SJCRH30 (cell line): ENCODE results near the gene CLVS2. TPM values are rescaled to one million over a fixed set of nuclear protein-coding genes. Genes with fewer than 3 reads are reported as not detected.

ENCODE experiments used
- DNase-seq, 2 experiments: peaks; one replicate each; pipeline ENCODE4 v3.0.0-alpha.2; 2015 to 2020
- H3K27ac ChIP-seq: fragments of 250-450 bp; sonication (Bioruptor Pico); 2 replicates; pipeline ENCODE4 v1.5.1; 2020; ENCODE audit warnings: mild to moderate bottlenecking, moderate library complexity
- H3K27me3 ChIP-seq: fragments of 250-450 bp; sonication (Bioruptor Pico); 2 replicates; pipeline ENCODE4 v1.5.1; 2020; ENCODE audit warnings: mild to moderate bottlenecking, moderate library complexity
- H3K36me3 ChIP-seq: fragments of 250-450 bp; sonication (Bioruptor Pico); 2 replicates; pipeline ENCODE4 v1.5.1; 2020; ENCODE audit warnings: mild to moderate bottlenecking, moderate library complexity
- H3K4me1 ChIP-seq: fragments of 250-450 bp; sonication (Bioruptor Pico); 2 replicates; pipeline ENCODE4 v1.5.1; 2020; ENCODE audit warnings: mild to moderate bottlenecking, moderate library complexity
- H3K4me3 ChIP-seq: fragments of 250-450 bp; sonication (Bioruptor Pico); 2 replicates; pipeline ENCODE4 v1.5.1; 2020; ENCODE audit warnings: mild to moderate bottlenecking, moderate library complexity
- H3K9me3 ChIP-seq: fragments of 250-450 bp; sonication (Bioruptor Pico); replicated peaks from 2 replicates; pipeline ENCODE4 v1.5.1; 2020; ENCODE audit warnings: mild to moderate bottlenecking, moderate library complexity
- total RNA-seq: library from RNA; depleted of rRNA; stranded (reverse); fragments of >200 nt; shearing (Covaris generic); gene quantifications from 2 replicates; pipeline ENCODE4 v1.2.3, GENCODE V29; 2014

The CLVS2 gene
- total RNA-seq, 1 experiment from 2014 or later: not detected

DNA sequence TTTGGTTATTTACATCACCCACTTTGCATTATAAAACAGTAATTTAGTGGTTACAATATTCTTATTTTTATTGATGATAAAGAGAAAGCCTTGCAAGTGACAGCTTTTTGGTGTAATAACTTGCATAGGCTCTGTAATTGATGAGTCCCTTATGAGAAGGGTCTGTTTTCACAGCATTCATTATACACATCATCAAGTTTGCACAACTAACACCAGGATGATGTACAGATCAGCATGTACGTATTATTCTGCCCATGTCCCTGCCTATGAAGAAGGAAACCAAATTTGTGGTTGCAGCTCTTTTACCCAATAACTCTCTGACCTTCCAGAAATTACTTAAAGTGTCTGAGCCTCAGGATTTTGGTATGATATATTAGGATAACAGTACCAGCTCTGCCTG is 59.2 kb downstream of the CLVS2 start:
- DNase-seq: no peak
- Histone ChIP-seq H3K4me3 (no peak overlapping the region), H3K27ac (no peak overlapping the region), H3K27me3 (no peaks in the 10 kb centered on the region), H3K9me3 (no peaks in the 10 kb centered on the region), H3K36me3 (no peaks in the 10 kb centered on the region), H3K4me1 (no peaks in the 10 kb centered on the region)

DNA sequence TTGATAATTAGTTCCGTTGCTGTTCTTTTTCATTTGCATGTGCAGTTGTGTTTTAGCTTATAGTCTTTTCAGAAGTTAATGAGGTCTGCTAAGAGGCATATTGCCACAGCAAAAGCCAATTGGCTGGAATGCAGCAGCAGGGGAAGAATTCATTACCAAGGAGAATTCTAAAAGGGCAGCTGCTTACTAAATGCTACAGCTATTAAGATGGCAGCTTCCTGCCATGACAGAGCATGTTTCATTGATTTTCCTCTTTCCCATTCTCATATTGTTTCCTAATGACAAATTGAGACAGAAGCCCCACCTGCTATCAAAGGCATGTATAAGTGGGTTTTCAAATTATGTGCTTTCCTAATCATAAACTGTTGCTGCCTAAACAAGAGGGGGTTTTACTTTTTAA is 66.6 kb downstream of the CLVS2 start:
- Histone ChIP-seq H3K4me3 (no peak overlapping the region), H3K27me3 (no peaks in the 10 kb centered on the region), H3K4me1 (no peaks in the 10 kb centered on the region), H3K36me3 (no peaks in the 10 kb centered on the region), H3K9me3 (no peaks in the 10 kb centered on the region), H3K27ac (no peak overlapping the region)
- no peak for DNase-seq

DNA sequence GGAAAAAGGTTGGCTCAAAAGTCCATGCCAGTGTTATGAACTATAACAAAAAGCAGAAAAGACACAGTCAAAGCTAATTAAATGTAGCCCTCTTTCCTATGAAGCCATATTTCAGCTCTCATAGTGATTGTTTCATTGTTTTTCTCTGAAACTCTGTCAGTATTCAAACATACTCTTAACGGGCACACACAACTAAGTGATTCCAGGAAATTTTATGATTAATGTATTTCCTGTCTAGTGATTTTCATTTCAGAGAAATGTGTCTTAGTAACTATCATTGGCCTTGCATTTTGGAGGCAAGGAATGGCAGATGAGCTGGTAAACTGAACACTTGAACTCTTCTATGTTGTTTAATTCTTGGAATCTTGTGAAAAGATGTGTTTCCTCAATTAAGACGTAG is 68.0 kb downstream of the CLVS2 start:
- no peaks in the 10 kb centered on the region for H3K36me3 ChIP-seq
- no peaks in the 10 kb centered on the region for H3K9me3 ChIP-seq
- H3K4me1 ChIP-seq: no peaks in the 10 kb centered on the region
- no peak overlapping the region for H3K27ac ChIP-seq
- H3K4me3 ChIP-seq: no peak overlapping the region
- H3K27me3 ChIP-seq: no peaks in the 10 kb centered on the region
- DNase-seq: no peak

DNA sequence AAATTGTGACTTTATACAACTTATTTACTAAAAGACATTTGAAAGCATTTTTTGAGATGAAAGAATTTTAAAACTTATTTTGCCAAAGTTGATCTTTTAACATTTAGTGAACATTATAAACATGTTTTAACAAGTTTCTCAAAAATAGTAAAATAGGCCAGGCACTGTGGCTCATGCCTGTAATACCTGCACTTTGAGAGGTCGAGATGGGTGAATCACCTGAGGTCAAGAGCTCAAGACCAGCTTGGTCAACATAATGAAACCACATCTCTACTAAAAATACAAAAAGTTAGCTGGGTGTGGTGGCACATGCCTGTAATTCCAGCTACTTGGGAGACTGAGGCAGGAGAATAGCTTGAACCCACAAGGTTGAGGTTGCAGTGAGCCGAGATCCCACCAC is 78.6 kb downstream of the CLVS2 start:
- no peak for DNase-seq
- no peak overlapping the region for H3K4me3 ChIP-seq
- no peak overlapping the region for H3K27ac ChIP-seq
- no peaks in the 10 kb centered on the region for H3K4me1 ChIP-seq
- H3K36me3 ChIP-seq: no peaks in the 10 kb centered on the region
- no peaks in the 10 kb centered on the region for H3K27me3 ChIP-seq
- H3K9me3 ChIP-seq: no peaks in the 10 kb centered on the region

DNA sequence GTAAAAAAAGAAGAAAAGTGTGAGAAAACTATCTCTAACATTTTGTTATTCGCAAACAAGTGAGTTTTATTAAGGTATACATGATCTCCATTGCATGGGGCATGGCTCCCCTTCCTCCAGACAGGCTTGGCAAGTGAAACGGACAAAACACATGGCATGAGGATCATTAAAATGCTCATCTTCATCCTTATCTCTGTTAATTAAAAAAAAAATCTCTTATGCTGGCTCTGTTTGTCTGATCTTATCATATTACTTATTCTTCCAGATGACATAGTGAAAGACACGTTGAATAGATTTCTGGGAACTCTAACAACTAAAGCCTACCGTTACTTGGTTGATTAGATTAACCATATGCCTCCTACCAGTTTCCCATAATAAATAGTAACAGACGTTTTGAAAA is 89.4 kb downstream of the CLVS2 start:
- H3K27me3 ChIP-seq: no peaks in the 10 kb centered on the region; the same call in 1 of the 2 replicates
- no peak overlapping the region for H3K27ac ChIP-seq
- no peaks in the 10 kb centered on the region for H3K9me3 ChIP-seq
- DNase-seq: no peak
- no peaks in the 10 kb centered on the region for H3K4me1 ChIP-seq
- H3K36me3 ChIP-seq: no peaks in the 10 kb centered on the region
- H3K4me3 ChIP-seq: no peak overlapping the region

DNA sequence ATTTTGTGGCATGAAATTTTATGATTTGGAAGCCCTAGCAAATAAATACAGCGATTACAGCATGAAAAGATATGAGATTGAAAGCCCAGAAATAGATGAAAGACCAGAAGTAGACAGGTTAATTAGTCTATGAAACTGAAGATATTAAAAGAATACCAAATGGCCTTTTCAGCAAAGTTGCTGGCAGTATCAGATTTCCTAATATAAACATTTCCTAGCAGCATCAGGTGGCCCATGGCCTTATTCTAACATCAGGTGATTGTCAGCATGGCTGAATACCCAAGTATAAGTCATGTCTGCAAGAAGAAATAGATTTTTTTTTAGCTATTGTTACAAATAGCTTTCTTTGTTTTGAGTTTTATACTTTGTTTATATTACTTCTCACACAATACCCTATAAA is 93.2 kb downstream of the CLVS2 start:
- no peaks in the 10 kb centered on the region for H3K36me3 ChIP-seq
- DNase-seq: no peak
- no peaks in the 10 kb centered on the region for H3K4me1 ChIP-seq
- H3K9me3 ChIP-seq: no peaks in the 10 kb centered on the region
- H3K27ac ChIP-seq: no peak overlapping the region
- H3K27me3 ChIP-seq: no peaks in the 10 kb centered on the region; the same call in 1 of the 2 replicates
- no peak overlapping the region for H3K4me3 ChIP-seq

DNA sequence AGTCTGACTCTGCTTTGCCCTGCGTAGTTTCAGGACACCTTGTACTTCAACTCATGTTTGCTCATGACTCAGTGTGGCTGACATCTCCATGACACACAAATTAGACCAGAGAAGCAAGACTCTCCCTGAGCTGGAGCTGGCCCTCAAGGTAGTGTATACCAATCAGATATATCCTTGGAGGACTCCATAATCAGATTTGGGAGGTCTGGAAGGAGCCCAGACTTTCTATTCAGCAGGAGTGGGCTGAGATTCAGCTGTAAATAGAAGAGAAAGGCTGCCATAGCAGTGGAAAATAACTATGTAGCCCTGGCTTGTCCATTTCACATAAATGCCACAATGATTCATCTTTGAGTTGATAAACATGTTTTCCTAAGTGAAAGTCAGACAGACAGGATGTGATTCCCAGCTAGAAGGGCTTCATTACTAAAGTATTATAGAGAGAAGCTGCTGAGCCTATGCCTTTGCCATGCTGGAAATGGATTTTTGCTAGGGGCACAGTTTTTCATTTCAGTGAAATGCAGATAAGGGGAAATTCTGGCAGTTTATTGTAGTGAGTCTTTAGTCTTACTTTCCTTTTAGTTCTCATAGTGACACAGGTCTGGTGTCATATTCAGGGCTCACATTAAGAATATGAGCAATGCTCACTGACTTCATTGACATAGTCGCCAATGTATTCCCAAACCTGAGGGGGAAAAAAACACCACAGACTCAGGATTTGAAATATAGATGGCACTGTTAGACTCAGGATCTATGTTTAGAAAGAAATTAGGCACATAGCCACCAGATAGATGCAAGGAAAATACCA is 95.3 kb downstream of the CLVS2 start:
- Histone ChIP-seq H3K4me3 (no peak overlapping the region), H3K27me3 (no peaks in the 10 kb centered on the region), H3K4me1 (no peaks in the 10 kb centered on the region), H3K27ac (no peak overlapping the region), H3K36me3 (no peaks in the 10 kb centered on the region), H3K9me3 (no peaks in the 10 kb centered on the region)
- DNase-seq: no peak

DNA sequence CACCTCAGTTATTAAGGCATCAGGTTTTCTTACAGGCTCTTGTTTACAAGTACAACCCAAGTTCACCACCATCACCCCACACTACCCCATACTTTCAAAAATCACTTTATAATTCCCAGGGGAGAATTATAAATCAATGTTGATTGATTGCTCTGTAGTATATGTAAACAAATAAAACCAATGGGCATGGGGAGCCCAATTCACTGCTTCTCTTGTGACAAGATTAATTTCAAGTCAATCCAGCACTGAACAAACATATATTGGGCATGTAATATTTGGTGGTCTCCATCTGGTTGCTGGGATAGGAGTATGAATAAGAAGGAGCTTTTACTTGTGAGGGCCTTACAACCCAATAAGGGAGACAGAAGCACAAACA is 95.8 kb downstream of the CLVS2 start:
- H3K4me1 ChIP-seq: no peaks in the 10 kb centered on the region
- H3K27ac ChIP-seq: no peak overlapping the region
- no peaks in the 10 kb centered on the region for H3K27me3 ChIP-seq

DNA sequence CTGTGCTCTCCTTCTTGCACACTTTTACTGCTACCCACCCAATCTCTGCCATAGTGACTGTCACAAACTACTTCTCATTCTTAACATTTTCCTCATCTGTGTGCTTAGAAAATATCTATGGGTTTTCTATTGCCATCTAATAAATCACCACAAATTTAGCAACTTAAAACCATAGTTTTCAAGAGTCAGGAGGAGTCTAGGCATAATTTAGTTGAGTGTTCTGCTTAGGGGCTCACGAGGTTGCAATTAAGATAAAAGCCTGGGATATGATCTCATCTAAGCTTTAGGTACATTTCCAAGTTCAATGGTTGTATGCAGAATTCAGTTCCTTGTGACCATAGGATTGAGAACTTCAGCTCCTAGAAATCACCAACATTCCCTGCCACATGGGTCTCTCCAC is 98.8 kb downstream of the CLVS2 start:
- Histone ChIP-seq H3K27ac (no peak overlapping the region), H3K27me3 (no peaks in the 10 kb centered on the region), H3K4me3 (no peak overlapping the region), H3K9me3 (no peaks in the 10 kb centered on the region), H3K36me3 (no peaks in the 10 kb centered on the region), H3K4me1 (no peaks in the 10 kb centered on the region)
- no peak for DNase-seq

More for the DNA sequence above, 95.8 kb downstream of the CLVS2 start:
- DNase-seq: no peak
- no peak overlapping the region for H3K4me3 ChIP-seq
- no peaks in the 10 kb centered on the region for H3K9me3 ChIP-seq
- H3K36me3 ChIP-seq: no peaks in the 10 kb centered on the region

DNA sequence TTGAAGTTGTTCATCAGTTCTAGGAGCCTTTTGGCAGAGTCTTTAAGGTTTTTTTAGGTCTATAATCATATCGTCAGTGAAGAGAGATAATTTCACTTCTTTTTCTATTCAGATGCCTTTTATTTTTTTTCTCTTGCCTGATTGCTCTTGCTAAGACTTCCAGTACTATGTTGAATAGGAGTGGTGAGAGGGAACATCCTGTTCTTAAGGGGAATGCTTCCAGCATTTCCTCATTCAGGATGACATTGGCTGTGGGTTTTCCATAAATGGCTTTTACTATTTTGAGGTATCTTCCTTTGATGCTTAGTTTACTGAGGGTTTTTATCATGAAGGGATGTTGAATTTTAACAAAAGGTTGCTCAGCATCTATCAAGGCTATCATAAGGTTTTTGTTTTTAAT is 109.5 kb downstream of the CLVS2 start:
- Histone ChIP-seq H3K9me3 (no peaks in the 10 kb centered on the region), H3K4me1 (no peaks in the 10 kb centered on the region), H3K27ac (no peak overlapping the region), H3K36me3 (no peaks in the 10 kb centered on the region), H3K4me3 (no peak overlapping the region), H3K27me3 (no peaks in the 10 kb centered on the region; the same call in 1 of the 2 replicates)
- no peak for DNase-seq

DNA sequence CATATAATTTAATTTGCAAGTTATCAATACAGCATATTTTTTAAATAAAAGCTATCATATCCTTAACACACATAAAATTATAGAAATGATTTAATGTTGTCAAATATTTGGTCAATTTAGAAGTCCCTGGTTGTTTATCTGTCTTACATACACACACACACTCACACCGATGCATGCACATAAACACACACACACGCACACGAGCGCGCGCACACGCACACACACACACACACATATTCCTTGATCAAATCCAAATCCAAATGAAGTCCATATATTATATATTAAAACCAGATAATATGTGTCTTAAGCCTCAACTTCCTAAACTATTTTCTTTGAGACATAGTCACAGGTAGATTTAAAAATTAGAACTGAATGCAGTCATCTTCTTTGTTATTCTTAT is 120.3 kb downstream of the CLVS2 start:
- H3K27ac ChIP-seq: no peak overlapping the region

DNA sequence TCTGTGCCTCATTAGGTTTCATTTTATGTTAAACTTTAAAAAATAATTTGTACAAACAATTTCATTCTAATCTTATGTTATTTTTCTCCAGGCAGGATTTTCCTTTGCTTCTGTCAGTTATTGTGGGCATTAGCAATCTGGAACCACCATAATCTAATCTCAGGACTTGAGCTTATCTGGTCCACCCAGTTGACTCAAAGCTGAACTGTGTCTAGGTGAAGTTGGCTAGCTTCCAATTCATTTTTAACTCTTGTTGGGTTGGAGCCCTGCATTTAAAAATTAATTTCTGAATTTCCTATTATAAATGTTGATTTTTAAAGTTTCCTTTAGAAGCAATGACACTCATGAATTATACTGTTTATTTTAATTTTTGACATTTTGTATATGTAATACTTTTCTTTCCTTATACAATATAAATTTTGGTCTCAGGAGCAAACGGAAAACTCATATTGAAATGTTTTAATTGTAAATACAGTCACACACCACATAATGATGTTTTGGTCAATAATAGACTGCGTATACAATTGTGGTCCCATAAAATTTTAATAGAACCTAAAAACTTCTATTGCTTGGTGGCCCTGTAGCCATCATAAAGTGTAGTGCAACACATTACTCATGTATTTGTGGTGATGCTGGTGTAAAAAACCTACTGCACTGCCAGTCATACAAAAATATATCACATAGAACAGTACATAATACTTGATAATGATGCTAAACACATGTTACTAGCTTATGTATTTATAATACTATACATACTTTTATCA is 121.3 kb downstream of the CLVS2 start:
- no peak for DNase-seq
- H3K9me3 ChIP-seq: no peaks in the 10 kb centered on the region
- H3K4me3 ChIP-seq: no peak overlapping the region
- no peaks in the 10 kb centered on the region for H3K4me1 ChIP-seq
- H3K27ac ChIP-seq: no peak overlapping the region
- H3K36me3 ChIP-seq: no peaks in the 10 kb centered on the region
- no peaks in the 10 kb centered on the region for H3K27me3 ChIP-seq

More for the DNA sequence above, 120.3 kb downstream of the CLVS2 start:
- no peaks in the 10 kb centered on the region for H3K4me1 ChIP-seq
- no peaks in the 10 kb centered on the region for H3K27me3 ChIP-seq
- no peaks in the 10 kb centered on the region for H3K9me3 ChIP-seq
- H3K4me3 ChIP-seq: no peak overlapping the region
- no peak for DNase-seq
- no peaks in the 10 kb centered on the region for H3K36me3 ChIP-seq

DNA sequence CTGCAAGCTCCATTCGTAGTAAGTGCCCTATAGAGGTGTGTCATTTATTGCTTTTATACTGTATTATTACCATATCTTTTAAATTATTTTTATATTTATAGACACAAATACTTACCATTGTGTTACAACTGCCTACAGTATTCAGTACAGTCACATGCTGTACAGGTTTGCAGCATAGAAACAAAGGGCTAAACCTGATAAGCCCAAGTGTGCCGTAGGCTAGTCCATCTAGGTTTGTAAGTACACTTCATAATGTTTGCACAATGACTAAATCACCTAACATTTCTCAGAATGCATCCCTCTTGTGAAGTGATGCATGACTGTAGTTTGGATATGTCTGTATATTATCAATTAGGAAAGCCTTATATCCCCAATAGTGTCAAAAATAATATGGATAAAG is 122.8 kb downstream of the CLVS2 start:
- Histone ChIP-seq H3K36me3 (no peaks in the 10 kb centered on the region), H3K9me3 (no peaks in the 10 kb centered on the region), H3K4me1 (no peaks in the 10 kb centered on the region), H3K27me3 (no peaks in the 10 kb centered on the region), H3K4me3 (no peak overlapping the region), H3K27ac (no peak overlapping the region)
- DNase-seq: no peak
